Uterus (tissue), 2 donors: ENCODE data around the gene PBX1.
A peak's percentile ranks its signal among the peaks of the same experiment; 100 is the strongest.

Experiments
- CTCF ChIP-seq, 4 experiments: fragments of 200-600 bp in 2 of 4; fragments of 450-650 bp in 2 of 4; sonication (generic) in 2 of 4; IDR thresholded peaks; one replicate each; pipeline ENCODE4 v1.5.1; 2016 to 2019; ENCODE audit warnings: antibody characterized with exemption in 4 of 4, mild to moderate bottlenecking in 2 of 4, moderate library complexity in 1 of 4
- POLR2A ChIP-seq, 2 donors: fragments of 450-650 bp; IDR thresholded peaks; one replicate each; pipeline ENCODE4 v1.6.1; 2016; ENCODE audit warnings: antibody characterized with exemption in 2 of 2, mild to moderate bottlenecking in 1 of 2, moderate library complexity in 1 of 2

DNA sequence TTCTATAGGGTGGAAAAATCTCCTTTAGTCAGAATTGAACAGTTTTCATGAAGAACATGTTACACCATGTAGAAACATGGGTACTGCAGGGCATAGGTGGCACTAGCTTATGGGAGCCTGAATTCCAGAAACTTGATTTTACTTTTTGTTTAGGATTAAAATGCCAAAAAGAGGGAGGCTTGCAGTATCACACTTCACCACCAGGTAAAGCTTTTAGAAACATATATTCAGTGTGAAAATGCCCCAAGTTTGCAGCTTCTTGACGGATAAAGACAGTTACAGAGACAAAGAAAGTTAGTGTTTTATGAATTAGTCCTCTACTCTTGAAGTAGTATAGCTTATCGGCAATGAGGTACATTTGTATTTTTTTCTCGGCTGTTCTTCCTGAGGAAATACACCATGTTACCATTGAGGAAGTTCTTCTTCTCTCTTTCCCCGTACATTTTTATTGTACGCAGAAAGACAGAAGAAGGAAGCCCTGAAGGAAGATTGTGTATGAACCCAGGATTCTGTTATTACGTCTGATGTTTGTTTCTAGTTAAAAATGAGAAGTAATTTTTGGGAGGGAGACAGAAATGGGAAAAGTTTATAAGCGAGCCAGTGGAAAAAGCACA, 66.1 kb downstream of the PBX1 start:
- TF ChIP-seq CTCF (IDR thresholded peaks at IDR 0.05) (peak in 3 of 4 experiments; percentile 13 to 39 (median 29)), POLR2A (IDR thresholded peaks at IDR 0.05) (no peak)
